ENCODE measurements around the gene CFHR2. TPM values are rescaled to one million over a fixed set of nuclear protein-coding genes. Genes with fewer than 3 reads are reported as not detected.
"Not testable (repeated sequence)": the region's sequence is repeated elsewhere in the genome, so short reads cannot be mapped to it uniquely, and the experiment has no call there.

Gene CFHR2
- not detected for polyA plus RNA-seq (2012; ENCODE audit: insufficient read depth, insufficient read length)

GRCh38 chr1:196943568-196943967 is at the start of gene CFHR2:
CFHR2 (plus strand) TSS chr1:196943738; CDS start chr1:196943881, 143 bp downstream.
- DNase-seq (ENCODE audit: low read depth, low spot score); H3K4me3 ChIP-seq (ENCODE audit: low read length): not testable (repeated sequence)

- no peak for DNase-seq (ENCODE audit: low read depth, low spot score)
- no peak overlapping the region for H3K4me3 ChIP-seq (ENCODE audit: low read length)
Observed at GRCh38 chr1:196896355-196896754, 47.2 kb upstream of the CFHR2 start.

GRCh38 chr1:196897158-196897828 is 46.2 kb upstream of the CFHR2 start:
- no peak for DNase-seq (ENCODE audit: low read depth, low spot score)
- no peak overlapping the region for H3K4me3 ChIP-seq (ENCODE audit: low read length)

GRCh38 chr1:196902344-196902743 is 41.2 kb upstream of the CFHR2 start:
- no peak for DNase-seq (ENCODE audit: low read depth, low spot score)

GRCh38 chr1:196910215-196910614 is 33.3 kb upstream of the CFHR2 start:
- no peak overlapping the region for H3K4me3 ChIP-seq (ENCODE audit: low read length)
- DNase-seq (ENCODE audit: low read depth, low spot score) = no peak

More at GRCh38 chr1:196902344-196902743, 41.2 kb upstream of the CFHR2 start:
- H3K4me3 ChIP-seq (ENCODE audit: low read length) = no peak overlapping the region

DNA sequence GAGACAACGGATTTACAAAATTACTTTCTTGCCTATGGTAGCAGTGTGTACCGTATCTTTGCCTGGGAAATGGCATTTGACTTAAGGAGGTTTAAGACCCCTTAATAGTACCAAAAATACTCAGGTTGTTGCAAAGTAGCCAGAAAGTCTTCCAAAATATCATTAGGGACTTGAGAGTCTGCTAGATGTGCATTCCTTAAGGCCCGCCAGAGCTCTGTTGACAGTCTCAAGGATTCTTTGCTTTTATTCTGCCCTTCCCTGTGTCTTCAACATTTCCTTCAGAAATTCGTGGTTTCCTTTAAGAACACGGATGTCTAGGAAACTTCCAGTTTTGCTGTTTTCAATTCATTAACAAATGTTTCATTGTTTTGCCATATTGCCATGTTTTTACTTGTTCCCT is 31.3 kb upstream of the CFHR2 start:
- H3K4me3 ChIP-seq (ENCODE audit: low read length); DNase-seq (ENCODE audit: low read depth, low spot score): not testable (repeated sequence)

DNA sequence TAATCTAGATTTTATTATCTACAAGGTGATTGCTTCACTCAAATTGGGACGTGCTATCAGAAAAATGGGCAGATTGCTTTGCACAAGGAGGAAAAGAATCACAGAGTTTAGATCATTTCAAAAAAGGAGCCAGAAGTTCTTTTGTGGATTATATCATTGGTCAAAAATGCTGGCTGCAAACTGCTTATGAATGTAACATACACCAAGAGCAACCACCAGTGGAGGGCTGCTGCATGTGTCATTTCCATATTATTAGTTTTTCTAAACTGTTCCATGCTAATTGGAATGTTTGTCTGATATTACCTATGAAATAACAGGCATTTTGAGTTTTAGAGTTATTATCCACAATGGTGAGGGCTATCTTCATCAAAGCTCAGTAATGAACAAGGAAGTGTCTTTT is 16.7 kb upstream of the CFHR2 start:
- H3K4me3 ChIP-seq (ENCODE audit: low read length); DNase-seq (ENCODE audit: low read depth, low spot score): not testable (repeated sequence)

DNA sequence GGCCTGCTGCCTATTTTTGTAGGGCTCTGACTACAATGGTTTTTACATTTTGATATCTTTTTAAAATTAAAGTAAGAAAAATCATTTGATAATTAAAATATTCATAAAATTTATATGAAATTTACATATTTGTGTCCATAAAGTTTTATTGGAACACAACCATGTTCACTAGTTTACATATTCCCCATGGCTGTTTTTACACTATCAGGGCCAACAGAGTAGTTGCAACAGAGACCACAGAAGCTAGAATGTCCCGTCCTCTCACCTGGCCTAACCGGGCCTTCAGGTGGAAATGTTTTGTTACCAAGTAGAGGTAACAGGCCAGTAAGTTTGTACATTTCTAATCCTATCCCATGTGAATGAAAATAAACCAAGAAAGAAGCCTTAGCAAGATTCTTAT is 10.7 kb upstream of the CFHR2 start:
- not testable (repeated sequence) for H3K4me3 ChIP-seq (ENCODE audit: low read length); DNase-seq (ENCODE audit: low read depth, low spot score)

GRCh38 chr1:196933531-196934189 is 9.9 kb upstream of the CFHR2 start:
- no peak overlapping the region for H3K4me3 ChIP-seq (ENCODE audit: low read length)
- no peak for DNase-seq (ENCODE audit: low read depth, low spot score)

DNA sequence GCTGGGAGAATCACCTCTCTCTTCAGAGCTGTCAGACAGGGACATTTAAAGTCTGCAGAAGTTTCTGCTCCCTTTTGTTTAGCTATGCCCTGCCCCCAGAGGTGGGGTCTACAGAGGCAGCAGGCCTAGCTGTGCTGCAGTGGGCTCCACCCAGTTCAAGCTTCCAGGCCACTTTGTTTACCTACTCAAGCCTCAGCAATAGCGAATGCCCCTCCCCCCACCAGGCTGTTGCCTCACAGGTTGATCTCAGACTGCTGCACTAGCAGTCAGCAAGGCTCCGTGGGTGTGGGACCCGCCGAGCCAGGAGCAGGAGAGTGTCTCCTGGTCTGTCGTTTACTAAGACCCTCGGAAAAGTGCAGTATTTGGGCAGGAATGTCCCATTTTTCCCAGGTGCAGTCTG is 2.1 kb upstream of the CFHR2 start:
- not testable (repeated sequence) for DNase-seq (ENCODE audit: low read depth, low spot score); H3K4me3 ChIP-seq (ENCODE audit: low read length)

GRCh38 chr1:196951711-196952394 is 8.3 kb downstream of the CFHR2 start:
- DNase-seq (ENCODE audit: low read depth, low spot score) = no peak
- H3K4me3 ChIP-seq (ENCODE audit: low read length) = no peak overlapping the region

GRCh38 chr1:196954778-196955177 is 11.2 kb downstream of the CFHR2 start:
- DNase-seq (ENCODE audit: low read depth, low spot score) = no peak
- no peak overlapping the region for H3K4me3 ChIP-seq (ENCODE audit: low read length)

DNA sequence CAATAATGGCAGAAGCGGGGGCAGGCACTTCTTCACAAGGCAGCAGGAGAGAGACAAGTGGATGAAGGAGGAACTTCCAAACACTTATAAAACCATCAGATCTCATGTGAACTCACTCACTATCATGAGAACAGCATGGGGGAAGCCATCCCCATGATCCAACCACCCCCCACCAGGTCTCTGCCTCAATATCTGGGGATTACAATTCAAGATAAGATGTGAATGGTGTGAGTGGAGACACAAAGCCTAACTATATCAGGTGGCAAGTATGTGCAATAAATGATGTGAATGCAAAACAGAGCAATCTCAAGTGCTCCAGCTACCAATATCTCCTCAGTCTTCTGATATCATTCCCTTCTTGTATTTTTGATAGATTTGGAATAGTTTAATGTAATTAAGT is 12.4 kb downstream of the CFHR2 start:
- H3K4me3 ChIP-seq (ENCODE audit: low read length) = no peak overlapping the region
- no peak for DNase-seq (ENCODE audit: low read depth, low spot score)

GRCh38 chr1:196960854-196961253 is 17.3 kb downstream of the CFHR2 start:
- no peak overlapping the region for H3K4me3 ChIP-seq (ENCODE audit: low read length)
- DNase-seq (ENCODE audit: low read depth, low spot score) = no peak

GRCh38 chr1:196970182-196970581 is 26.6 kb downstream of the CFHR2 start:
- DNase-seq (ENCODE audit: low read depth, low spot score) = no peak
- no peak overlapping the region for H3K4me3 ChIP-seq (ENCODE audit: low read length)

DNA sequence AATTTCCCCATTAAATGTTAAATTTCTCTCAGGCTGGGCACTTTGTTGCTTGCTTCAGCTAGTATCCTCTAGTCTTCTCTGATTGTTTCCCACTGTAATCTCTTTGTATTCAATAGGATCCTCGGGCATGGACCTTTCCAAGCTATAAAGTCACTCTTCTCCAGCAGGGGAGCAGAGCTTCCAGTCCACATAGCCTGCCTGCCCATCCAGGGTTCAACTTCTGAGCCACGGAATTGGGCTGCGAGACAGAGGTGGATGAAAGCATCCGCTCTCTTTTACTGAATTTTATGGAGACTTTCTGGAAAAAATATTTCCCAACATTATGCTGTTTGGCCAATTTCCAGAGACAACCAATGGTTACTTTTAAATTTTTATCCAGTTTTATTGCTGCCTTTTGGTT is 32.7 kb downstream of the CFHR2 start:
- no peak overlapping the region for H3K4me3 ChIP-seq (ENCODE audit: low read length)
- no peak for DNase-seq (ENCODE audit: low read depth, low spot score)

GRCh38 chr1:196977278-196977677 is 33.7 kb downstream of the CFHR2 start, which contains the start of gene CFHR5:
CFHR5 (plus strand) TSS chr1:196977556; CDS start chr1:196977665, 109 bp downstream.
- DNase-seq (ENCODE audit: low read depth, low spot score) = no peak
- H3K4me3 ChIP-seq (ENCODE audit: low read length) = no peak within 1 kb of the TSS

GRCh38 chr1:196980859-196981258 is 37.3 kb downstream of the CFHR2 start:
- DNase-seq (ENCODE audit: low read depth, low spot score) = no peak
- H3K4me3 ChIP-seq (ENCODE audit: low read length) = no peak overlapping the region

DNA sequence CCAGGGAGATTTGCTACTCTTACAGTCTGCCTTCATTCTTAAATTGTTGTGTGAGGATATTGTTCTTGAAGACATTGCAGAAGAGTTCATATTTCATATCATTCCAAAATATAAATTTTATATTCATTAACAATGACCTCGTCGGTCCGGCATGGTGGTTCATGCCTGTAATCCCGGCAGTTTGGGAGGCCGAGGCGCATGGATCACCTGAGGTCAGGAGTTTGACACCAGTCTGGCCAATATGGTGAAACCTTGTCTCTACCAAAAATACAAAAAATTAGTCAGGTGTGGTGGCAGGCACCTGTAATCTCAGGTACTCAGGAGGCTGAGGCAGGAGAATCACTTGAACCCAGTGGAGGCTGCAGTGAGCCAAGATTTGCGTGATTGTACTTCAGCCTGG is 38.7 kb downstream of the CFHR2 start:
- H3K4me3 ChIP-seq (ENCODE audit: low read length); DNase-seq (ENCODE audit: low read depth, low spot score): not testable (repeated sequence)
